ENCODE results near the gene MSL2.

DNA sequence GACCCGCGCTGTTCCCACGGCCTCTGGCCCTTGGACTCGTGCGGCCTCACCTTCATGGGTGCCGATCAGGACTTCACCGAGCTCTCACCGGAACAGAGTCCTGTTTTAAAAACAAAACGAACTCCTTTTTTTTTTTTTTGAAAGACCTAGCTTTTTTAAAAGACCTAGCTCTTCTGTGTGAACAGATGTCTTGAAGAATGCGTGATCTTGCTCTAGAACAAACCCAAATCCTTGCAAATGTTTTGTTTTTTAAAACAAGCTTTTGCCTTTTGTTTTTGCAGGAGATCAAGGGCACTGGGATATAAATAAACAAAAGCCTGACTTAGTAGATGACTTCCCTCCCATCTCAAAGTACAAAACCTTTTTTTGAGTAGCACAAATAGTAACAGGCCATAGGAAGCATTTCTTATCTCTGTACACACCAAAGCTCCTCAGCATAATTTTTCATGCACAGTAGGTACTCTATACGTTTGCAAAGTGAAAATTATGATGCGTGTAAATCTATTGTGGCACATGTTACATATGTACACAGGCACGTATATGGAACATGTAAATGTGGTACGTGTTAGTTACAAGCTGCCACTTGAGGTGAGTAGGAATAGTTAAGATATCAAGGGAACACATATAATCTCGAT lies 1.1 kb upstream of the MSL2 start:
- TF ChIP-seq, protein P1, sequence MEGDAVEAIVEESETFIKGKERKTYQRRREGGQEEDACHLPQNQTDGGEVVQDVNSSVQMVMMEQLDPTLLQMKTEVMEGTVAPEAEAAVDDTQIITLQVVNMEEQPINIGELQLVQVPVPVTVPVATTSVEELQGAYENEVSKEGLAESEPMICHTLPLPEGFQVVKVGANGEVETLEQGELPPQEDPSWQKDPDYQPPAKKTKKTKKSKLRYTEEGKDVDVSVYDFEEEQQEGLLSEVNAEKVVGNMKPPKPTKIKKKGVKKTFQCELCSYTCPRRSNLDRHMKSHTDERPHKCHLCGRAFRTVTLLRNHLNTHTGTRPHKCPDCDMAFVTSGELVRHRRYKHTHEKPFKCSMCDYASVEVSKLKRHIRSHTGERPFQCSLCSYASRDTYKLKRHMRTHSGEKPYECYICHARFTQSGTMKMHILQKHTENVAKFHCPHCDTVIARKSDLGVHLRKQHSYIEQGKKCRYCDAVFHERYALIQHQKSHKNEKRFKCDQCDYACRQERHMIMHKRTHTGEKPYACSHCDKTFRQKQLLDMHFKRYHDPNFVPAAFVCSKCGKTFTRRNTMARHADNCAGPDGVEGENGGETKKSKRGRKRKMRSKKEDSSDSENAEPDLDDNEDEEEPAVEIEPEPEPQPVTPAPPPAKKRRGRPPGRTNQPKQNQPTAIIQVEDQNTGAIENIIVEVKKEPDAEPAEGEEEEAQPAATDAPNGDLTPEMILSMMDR (IDR thresholded peaks at IDR 0.05): no peak
- no peak for TF ChIP-seq EZH2 (IDR thresholded peaks at IDR 0.05; ENCODE audit: borderline replicate concordance, insufficient read depth, low read depth, low read length, poor library complexity, severe bottlenecking)

Data from B cell (primary cell).